Measurements from ENCODE around the gene CASKIN2. TPM values are rescaled to one million over a fixed set of nuclear protein-coding genes. Genes with fewer than 3 reads are reported as not detected.

The CASKIN2 gene
- total and polyA plus RNA-seq, 4 donors = 2.3 to 12.1 (median 8.6) TPM

DNA sequence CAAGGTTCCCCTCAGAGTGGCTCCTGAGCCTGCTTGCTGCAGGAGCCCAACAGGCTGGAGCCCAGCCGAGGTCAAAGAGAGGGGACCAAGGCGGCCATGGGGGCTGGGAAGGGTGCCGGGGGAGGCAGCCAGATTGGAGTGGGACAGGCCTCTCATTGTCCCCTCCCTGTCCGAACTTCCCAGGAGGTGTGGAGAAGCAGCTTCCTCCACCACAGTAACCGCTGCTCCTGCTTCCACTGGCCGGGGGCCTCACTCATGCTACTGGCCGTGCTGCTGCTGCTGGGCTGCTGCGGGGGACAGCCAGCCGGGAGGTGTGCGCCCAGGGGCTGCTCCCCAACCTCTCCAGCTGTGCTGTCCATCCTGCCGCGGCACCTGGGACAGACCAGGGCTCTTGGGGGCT, 29.6 kb downstream of the CASKIN2 start:
- H3K4me1 ChIP-seq (ENCODE audit: control insufficient read depth in 4 of 4, insufficient read depth in 4 of 4, low read length in 3 of 4) = peaks cover 0 to 25% (median 4%) of the 10 kb centered on the region in 4 donors
- 85% methylated on average over 12 of the region's 12 CpGs for WGBS
- DNase-seq (ENCODE audit: low spot score) = no peak
- H3K9ac ChIP-seq (ENCODE audit: low read depth in 1 of 2, low read length in 2 of 2) = no peak overlapping the region
- no peaks in the 10 kb centered on the region for H3K27me3 ChIP-seq (ENCODE audit: control insufficient read depth in 4 of 4, insufficient read depth in 4 of 4, low read length in 3 of 4)
- H3K27ac ChIP-seq (ENCODE audit: low read depth in 1 of 2, low read length in 2 of 2) = no peak overlapping the region
- TF ChIP-seq, protein P1, sequence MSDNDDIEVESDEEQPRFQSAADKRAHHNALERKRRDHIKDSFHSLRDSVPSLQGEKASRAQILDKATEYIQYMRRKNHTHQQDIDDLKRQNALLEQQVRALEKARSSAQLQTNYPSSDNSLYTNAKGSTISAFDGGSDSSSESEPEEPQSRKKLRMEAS (IDR thresholded peaks at IDR 0.05) = no peak
- TF ChIP-seq SP1 (IDR thresholded peaks at IDR 0.05) (no peak), JUND (IDR thresholded peaks at IDR 0.05) (no peak), HNF4G (IDR thresholded peaks at IDR 0.05) (no peak), GABPA (IDR thresholded peaks at IDR 0.05 in 1 of 2, conservative IDR thresholded peaks at IDR 0.05 in 1 of 2) (no peak), FOXA2 (IDR thresholded peaks at IDR 0.05) (no peak), HNF4A (conservative IDR thresholded peaks at IDR 0.05) (no peak), RXRA (IDR thresholded peaks at IDR 0.05) (no peak)
- TF ChIP-seq, protein P2, sequence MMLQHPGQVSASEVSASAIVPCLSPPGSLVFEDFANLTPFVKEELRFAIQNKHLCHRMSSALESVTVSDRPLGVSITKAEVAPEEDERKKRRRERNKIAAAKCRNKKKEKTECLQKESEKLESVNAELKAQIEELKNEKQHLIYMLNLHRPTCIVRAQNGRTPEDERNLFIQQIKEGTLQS (IDR thresholded peaks at IDR 0.05) = no peak
- H3K4me3 ChIP-seq (ENCODE audit: low read depth in 1 of 3, low read length in 3 of 3) = no peak overlapping the region
- H3K36me3 ChIP-seq (ENCODE audit: control insufficient read depth in 4 of 4, insufficient read depth in 3 of 4, low read depth in 1 of 4, low read length in 3 of 4) = peaks cover 0 to 2% (median 0%) of the 10 kb centered on the region in 4 donors
- no peaks in the 10 kb centered on the region for H3K9me3 ChIP-seq (ENCODE audit: control insufficient read depth in 4 of 4, low read length in 3 of 4)

DNA sequence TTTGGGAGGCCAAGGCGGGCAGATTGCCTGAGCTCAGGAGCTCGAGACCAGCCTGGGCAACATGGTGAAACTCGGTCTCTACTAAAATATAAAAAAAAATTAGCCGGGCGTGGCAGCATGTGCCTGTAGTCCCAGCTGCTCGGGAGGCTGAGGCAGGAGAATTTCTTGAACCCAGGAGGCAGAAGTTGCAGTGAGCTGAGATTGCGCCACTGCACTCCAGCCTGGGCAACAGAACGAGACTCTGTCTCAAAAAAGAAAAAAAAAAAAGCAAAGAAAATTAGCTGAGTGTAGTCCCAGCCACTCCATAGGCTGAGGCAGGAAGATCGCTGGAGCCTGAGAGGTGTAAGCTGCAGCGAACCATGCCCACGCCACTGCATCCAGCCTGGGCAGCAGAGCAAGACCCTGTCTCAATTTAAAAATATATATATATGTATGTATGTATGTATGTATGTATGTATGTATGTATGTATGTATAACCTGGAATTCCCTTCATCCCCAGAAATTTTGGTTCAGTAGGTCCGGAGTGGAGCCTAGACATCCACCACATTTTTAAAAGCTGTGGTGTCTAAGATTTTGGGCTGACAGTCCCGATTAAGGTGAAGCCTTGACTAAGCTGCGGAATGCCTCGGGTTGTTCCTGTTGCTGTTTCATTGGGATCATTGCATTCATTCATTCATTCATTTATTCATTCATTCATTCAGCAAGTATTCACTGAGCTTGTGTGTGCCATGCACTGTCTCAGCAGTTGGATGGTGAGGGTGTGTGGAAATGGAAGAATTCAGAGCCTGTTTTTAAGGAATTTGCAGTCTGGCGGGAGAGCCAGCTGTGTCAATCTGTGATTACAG, 33.0 kb downstream of the CASKIN2 start:
- Histone ChIP-seq H3K4me1 (ENCODE audit: control insufficient read depth in 4 of 4, insufficient read depth in 4 of 4, low read length in 3 of 4) (peaks cover 0 to 17% (median under 1%) of the 10 kb centered on the region in 4 donors), H3K9ac (ENCODE audit: low read depth in 1 of 2, low read length in 2 of 2) (no peak overlapping the region), H3K36me3 (ENCODE audit: control insufficient read depth in 4 of 4, insufficient read depth in 3 of 4, low read depth in 1 of 4, low read length in 3 of 4) (peaks cover 0 to 2% (median 0%) of the 10 kb centered on the region in 4 donors), H3K9me3 (ENCODE audit: control insufficient read depth in 4 of 4, low read length in 3 of 4) (no peaks in the 10 kb centered on the region), H3K27me3 (ENCODE audit: control insufficient read depth in 4 of 4, insufficient read depth in 4 of 4, low read length in 3 of 4) (no peaks in the 10 kb centered on the region), H3K4me3 (ENCODE audit: low read depth in 1 of 3, low read length in 3 of 3) (no peak overlapping the region), H3K27ac (ENCODE audit: low read depth in 1 of 2, low read length in 2 of 2) (no peak overlapping the region)
- WGBS = 88% methylated on average over 16 of the region's 16 CpGs
- no peak for DNase-seq (ENCODE audit: low spot score)
- TF ChIP-seq, protein P3, sequence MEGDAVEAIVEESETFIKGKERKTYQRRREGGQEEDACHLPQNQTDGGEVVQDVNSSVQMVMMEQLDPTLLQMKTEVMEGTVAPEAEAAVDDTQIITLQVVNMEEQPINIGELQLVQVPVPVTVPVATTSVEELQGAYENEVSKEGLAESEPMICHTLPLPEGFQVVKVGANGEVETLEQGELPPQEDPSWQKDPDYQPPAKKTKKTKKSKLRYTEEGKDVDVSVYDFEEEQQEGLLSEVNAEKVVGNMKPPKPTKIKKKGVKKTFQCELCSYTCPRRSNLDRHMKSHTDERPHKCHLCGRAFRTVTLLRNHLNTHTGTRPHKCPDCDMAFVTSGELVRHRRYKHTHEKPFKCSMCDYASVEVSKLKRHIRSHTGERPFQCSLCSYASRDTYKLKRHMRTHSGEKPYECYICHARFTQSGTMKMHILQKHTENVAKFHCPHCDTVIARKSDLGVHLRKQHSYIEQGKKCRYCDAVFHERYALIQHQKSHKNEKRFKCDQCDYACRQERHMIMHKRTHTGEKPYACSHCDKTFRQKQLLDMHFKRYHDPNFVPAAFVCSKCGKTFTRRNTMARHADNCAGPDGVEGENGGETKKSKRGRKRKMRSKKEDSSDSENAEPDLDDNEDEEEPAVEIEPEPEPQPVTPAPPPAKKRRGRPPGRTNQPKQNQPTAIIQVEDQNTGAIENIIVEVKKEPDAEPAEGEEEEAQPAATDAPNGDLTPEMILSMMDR (IDR thresholded peaks at IDR 0.05; ENCODE audit: low read depth, low read length, missing input control) = no peak
- TF ChIP-seq SP1 (IDR thresholded peaks at IDR 0.05) (no peak), GABPA (IDR thresholded peaks at IDR 0.05 in 1 of 2, conservative IDR thresholded peaks at IDR 0.05 in 1 of 2) (no peak), RAD21 (IDR thresholded peaks at IDR 0.05) (no peak), JUND (IDR thresholded peaks at IDR 0.05) (no peak), HNF4A (conservative IDR thresholded peaks at IDR 0.05) (no peak), EGR1 (IDR thresholded peaks at IDR 0.05; ENCODE audit: low read depth in 2 of 2) (no peak), YY1 (IDR thresholded peaks at IDR 0.05) (no peak), NR2F2 (IDR thresholded peaks at IDR 0.05) (no peak), TAF1 (conservative IDR thresholded peaks at IDR 0.05) (no peak)
- TF ChIP-seq, protein P4, sequence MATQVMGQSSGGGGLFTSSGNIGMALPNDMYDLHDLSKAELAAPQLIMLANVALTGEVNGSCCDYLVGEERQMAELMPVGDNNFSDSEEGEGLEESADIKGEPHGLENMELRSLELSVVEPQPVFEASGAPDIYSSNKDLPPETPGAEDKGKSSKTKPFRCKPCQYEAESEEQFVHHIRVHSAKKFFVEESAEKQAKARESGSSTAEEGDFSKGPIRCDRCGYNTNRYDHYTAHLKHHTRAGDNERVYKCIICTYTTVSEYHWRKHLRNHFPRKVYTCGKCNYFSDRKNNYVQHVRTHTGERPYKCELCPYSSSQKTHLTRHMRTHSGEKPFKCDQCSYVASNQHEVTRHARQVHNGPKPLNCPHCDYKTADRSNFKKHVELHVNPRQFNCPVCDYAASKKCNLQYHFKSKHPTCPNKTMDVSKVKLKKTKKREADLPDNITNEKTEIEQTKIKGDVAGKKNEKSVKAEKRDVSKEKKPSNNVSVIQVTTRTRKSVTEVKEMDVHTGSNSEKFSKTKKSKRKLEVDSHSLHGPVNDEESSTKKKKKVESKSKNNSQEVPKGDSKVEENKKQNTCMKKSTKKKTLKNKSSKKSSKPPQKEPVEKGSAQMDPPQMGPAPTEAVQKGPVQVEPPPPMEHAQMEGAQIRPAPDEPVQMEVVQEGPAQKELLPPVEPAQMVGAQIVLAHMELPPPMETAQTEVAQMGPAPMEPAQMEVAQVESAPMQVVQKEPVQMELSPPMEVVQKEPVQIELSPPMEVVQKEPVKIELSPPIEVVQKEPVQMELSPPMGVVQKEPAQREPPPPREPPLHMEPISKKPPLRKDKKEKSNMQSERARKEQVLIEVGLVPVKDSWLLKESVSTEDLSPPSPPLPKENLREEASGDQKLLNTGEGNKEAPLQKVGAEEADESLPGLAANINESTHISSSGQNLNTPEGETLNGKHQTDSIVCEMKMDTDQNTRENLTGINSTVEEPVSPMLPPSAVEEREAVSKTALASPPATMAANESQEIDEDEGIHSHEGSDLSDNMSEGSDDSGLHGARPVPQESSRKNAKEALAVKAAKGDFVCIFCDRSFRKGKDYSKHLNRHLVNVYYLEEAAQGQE (IDR thresholded peaks at IDR 0.05) = no peak
- TF ChIP-seq, protein P5, sequence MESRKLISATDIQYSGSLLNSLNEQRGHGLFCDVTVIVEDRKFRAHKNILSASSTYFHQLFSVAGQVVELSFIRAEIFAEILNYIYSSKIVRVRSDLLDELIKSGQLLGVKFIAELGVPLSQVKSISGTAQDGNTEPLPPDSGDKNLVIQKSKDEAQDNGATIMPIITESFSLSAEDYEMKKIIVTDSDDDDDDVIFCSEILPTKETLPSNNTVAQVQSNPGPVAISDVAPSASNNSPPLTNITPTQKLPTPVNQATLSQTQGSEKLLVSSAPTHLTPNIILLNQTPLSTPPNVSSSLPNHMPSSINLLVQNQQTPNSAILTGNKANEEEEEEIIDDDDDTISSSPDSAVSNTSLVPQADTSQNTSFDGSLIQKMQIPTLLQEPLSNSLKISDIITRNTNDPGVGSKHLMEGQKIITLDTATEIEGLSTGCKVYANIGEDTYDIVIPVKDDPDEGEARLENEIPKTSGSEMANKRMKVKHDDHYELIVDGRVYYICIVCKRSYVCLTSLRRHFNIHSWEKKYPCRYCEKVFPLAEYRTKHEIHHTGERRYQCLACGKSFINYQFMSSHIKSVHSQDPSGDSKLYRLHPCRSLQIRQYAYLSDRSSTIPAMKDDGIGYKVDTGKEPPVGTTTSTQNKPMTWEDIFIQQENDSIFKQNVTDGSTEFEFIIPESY (IDR thresholded peaks at IDR 0.05) = no peak
- TF ChIP-seq, protein P1 (IDR thresholded peaks at IDR 0.05) = no peak
- TF ChIP-seq, protein P2 (IDR thresholded peaks at IDR 0.05) = no peak

Measured in liver (tissue), 9 donors.